ENCODE data around the gene DNAJB7. TPM values are rescaled to one million over a fixed set of nuclear protein-coding genes. Genes with fewer than 3 reads are reported as not detected.

DNAJB7 gene
- total and polyA plus RNA-seq, 2 of the 13 experiments (the other 11 are each of a cell fraction or from before 2014, with no cell fraction given): not detected

- TF ChIP-seq RBM22 (optimal IDR thresholded peaks at IDR 0.05; ENCODE audit: low read length) (no peak), PCBP2 (optimal IDR thresholded peaks at IDR 0.05; ENCODE audit: low read depth, low read length, poor library complexity, severe bottlenecking) (no peak), ZMYM2 (CRISPR knock-in tag; IDR thresholded peaks at IDR 0.05) (no peak), MAFK (conservative IDR thresholded peaks at IDR 0.05 in 1 of 2, IDR thresholded peaks at IDR 0.05 in 1 of 2; ENCODE audit: low read length in 2 of 2) (no peak), KLF15 (CRISPR knock-in tag; IDR thresholded peaks at IDR 0.05; ENCODE audit: borderline replicate concordance) (no peak), SMARCC2 (IDR thresholded peaks at IDR 0.05) (no peak), ZMAT5 (CRISPR knock-in tag; IDR thresholded peaks at IDR 0.05; ENCODE audit: borderline replicate concordance, low read depth) (no peak), TEAD2 (CRISPR knock-in tag; IDR thresholded peaks at IDR 0.05) (no peak), ZBED4 (CRISPR knock-in tag; IDR thresholded peaks at IDR 0.05; ENCODE audit: borderline replicate concordance) (no peak), ZNF691 (CRISPR knock-in tag; IDR thresholded peaks at IDR 0.05; ENCODE audit: borderline replicate concordance, low read depth) (no peak), TAF15 (IDR thresholded peaks at IDR 0.05; ENCODE audit: low read depth, low read length, poor library complexity, severe bottlenecking) (no peak), CENPBD1 (CRISPR knock-in tag; IDR thresholded peaks at IDR 0.05; ENCODE audit: borderline replicate concordance, low read depth) (no peak), SUZ12 (IDR thresholded peaks at IDR 0.05; ENCODE audit: low read depth, low read length) (no peak), GZF1 (CRISPR knock-in tag; IDR thresholded peaks at IDR 0.05) (no peak), U2AF2 (IDR thresholded peaks at IDR 0.05; ENCODE audit: low read depth, low read length) (no peak), ZNF597 (CRISPR knock-in tag; IDR thresholded peaks at IDR 0.05) (no peak), SMAD9 (CRISPR knock-in tag; IDR thresholded peaks at IDR 0.05) (no peak), ZNF260 (CRISPR knock-in tag; IDR thresholded peaks at IDR 0.05; ENCODE audit: borderline replicate concordance, low read depth) (no peak), STAT6 (CRISPR knock-in tag; IDR thresholded peaks at IDR 0.05; ENCODE audit: borderline replicate concordance) (no peak; the same call in 1 of the 2 replicates)
Measured at GRCh38 chr22:40818747-40819598, 42.9 kb downstream of the DNAJB7 start, which contains the start of gene SLC25A17 (continued).

All from HepG2 (cell line).